Measurements from ENCODE around the gene MNDA.

The MNDA gene

DNA sequence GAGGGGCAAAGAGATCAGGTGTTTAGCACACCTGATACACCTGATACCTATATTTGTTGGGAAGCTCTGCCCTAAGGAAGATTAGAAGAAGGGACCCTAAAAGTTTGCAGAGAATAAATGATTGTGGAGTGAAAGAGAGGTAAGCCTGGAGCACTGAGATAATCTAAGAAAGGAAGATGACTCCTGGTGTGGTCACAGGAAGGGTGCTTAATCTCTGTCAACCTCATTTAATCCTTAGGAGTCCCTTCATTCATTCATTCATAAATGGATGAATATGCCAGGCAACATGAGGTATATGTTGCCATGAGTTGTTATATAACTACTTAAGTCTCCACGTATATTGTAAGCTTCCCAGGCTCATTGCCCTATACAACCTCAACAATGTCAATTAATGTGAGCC lies 16.2 kb upstream of the MNDA start:
- Histone ChIP-seq H2AFZ (ENCODE audit: low read depth, low read length) (no peak overlapping the region), H3K79me2 (ENCODE audit: insufficient read depth, low read length) (no peaks in the 10 kb centered on the region), H3K4me1 (ENCODE audit: insufficient read depth, low read length) (no peaks in the 10 kb centered on the region), H3K36me3 (ENCODE audit: insufficient read depth, low read length) (no peaks in the 10 kb centered on the region), H4K20me1 (ENCODE audit: insufficient read depth, low read length) (no peaks in the 10 kb centered on the region), H3K9ac (ENCODE audit: low read depth, low read length) (no peak overlapping the region), H3K4me3 (ENCODE audit: low read depth in 1 of 2, low read length in 2 of 2) (no peak overlapping the region), H3K27me3 (ENCODE audit: insufficient read depth, low read length, poor library complexity) (peaks cover 23% of the 10 kb centered on the region), H3K9me3 (ENCODE audit: insufficient read depth, low read length, severe bottlenecking) (no peaks in the 10 kb centered on the region), H3K27ac (ENCODE audit: low read length) (no peak overlapping the region), H3K4me2 (ENCODE audit: insufficient read depth, low read length) (no peak overlapping the region)
- TF ChIP-seq EZH2 (IDR thresholded peaks at IDR 0.05; ENCODE audit: borderline replicate concordance, low read depth, low read length, severe bottlenecking): no peak
- TF ChIP-seq CTCF (IDR thresholded peaks at IDR 0.05; ENCODE audit: borderline replicate concordance, extremely low read depth, low read length, poor library complexity, severe bottlenecking): no peak
- DNase-seq: no peak
- no peak for ATAC-seq (ENCODE audit: insufficient read depth, low read depth)

DNA sequence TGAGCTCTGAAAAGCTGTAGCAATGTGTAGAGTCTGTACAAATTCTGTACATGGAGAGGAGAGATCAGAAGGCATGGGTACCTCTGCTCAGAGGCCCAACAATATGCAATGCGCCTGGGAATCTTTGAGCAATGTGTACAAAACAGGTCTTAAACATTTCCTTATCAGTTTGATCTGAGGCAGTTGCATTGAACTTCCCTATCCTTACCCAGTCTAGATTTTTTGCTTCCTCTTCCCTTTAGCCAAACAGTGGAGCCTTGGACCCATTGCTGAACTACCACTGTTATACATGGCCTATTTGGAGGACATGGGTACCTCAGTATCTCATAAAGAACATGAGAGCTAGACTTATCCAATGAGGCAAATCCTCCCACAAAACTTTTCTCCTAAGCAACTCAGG lies 12.6 kb upstream of the MNDA start:
- H3K27ac ChIP-seq (ENCODE audit: low read length): no peak overlapping the region
- no peaks in the 10 kb centered on the region for H3K36me3 ChIP-seq (ENCODE audit: insufficient read depth, low read length)
- H2AFZ ChIP-seq (ENCODE audit: low read depth, low read length): no peak overlapping the region
- ATAC-seq (ENCODE audit: insufficient read depth, low read depth): no peak
- no peak overlapping the region for H3K9ac ChIP-seq (ENCODE audit: low read depth, low read length)
- no peaks in the 10 kb centered on the region for H3K79me2 ChIP-seq (ENCODE audit: insufficient read depth, low read length)
- peaks cover 11% of the 10 kb centered on the region for H3K27me3 ChIP-seq (ENCODE audit: insufficient read depth, low read length, poor library complexity)
- H3K4me3 ChIP-seq (ENCODE audit: low read depth in 1 of 2, low read length in 2 of 2): no peak overlapping the region
- H3K9me3 ChIP-seq (ENCODE audit: insufficient read depth, low read length, severe bottlenecking): no peaks in the 10 kb centered on the region
- no peak overlapping the region for H3K4me2 ChIP-seq (ENCODE audit: insufficient read depth, low read length)
- no peaks in the 10 kb centered on the region for H3K4me1 ChIP-seq (ENCODE audit: insufficient read depth, low read length)
- no peak for DNase-seq
- no peaks in the 10 kb centered on the region for H4K20me1 ChIP-seq (ENCODE audit: insufficient read depth, low read length)
- TF ChIP-seq EZH2 (IDR thresholded peaks at IDR 0.05; ENCODE audit: borderline replicate concordance, low read depth, low read length, severe bottlenecking): no peak
- TF ChIP-seq CTCF (IDR thresholded peaks at IDR 0.05; ENCODE audit: borderline replicate concordance, extremely low read depth, low read length, poor library complexity, severe bottlenecking): no peak

DNA sequence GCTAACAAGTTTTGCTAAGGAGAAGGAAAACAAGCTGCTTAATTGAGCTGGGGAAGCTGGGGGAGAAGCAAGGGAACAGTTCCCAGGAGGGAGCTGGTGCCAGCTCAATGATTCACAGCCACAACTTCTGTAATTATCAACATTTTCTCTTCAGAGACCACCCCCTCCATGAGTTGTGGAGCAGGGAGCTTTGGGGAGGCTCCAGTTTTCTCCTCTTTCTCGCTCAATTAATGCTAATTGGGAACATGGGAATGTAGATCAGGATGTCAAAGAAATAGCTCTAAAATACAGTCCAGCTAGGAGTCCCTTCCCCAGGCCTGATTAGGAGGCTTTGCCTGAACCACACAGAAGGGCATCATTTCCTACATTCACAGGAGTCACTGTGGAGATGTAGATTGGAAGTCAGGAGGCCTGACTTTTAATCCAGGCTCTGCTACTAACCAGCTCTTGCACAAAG lies 12.1 kb upstream of the MNDA start:
- H3K9ac ChIP-seq (ENCODE audit: low read depth, low read length): no peak overlapping the region
- no peak for TF ChIP-seq CTCF (IDR thresholded peaks at IDR 0.05; ENCODE audit: borderline replicate concordance, extremely low read depth, low read length, poor library complexity, severe bottlenecking)
- TF ChIP-seq EZH2 (IDR thresholded peaks at IDR 0.05; ENCODE audit: borderline replicate concordance, low read depth, low read length, severe bottlenecking): no peak
- peaks cover 11% of the 10 kb centered on the region for H3K27me3 ChIP-seq (ENCODE audit: insufficient read depth, low read length, poor library complexity)
- H3K4me2 ChIP-seq (ENCODE audit: insufficient read depth, low read length): no peak overlapping the region
- ATAC-seq (ENCODE audit: insufficient read depth, low read depth) (no peak), DNase-seq (no peak)
- H3K36me3 ChIP-seq (ENCODE audit: insufficient read depth, low read length): no peaks in the 10 kb centered on the region
- H3K9me3 ChIP-seq (ENCODE audit: insufficient read depth, low read length, severe bottlenecking): no peaks in the 10 kb centered on the region
- no peaks in the 10 kb centered on the region for H4K20me1 ChIP-seq (ENCODE audit: insufficient read depth, low read length)
- H3K4me3 ChIP-seq (ENCODE audit: low read depth in 1 of 2, low read length in 2 of 2): no peak overlapping the region
- no peaks in the 10 kb centered on the region for H3K4me1 ChIP-seq (ENCODE audit: insufficient read depth, low read length)
- H3K27ac ChIP-seq (ENCODE audit: low read length): no peak overlapping the region
- no peaks in the 10 kb centered on the region for H3K79me2 ChIP-seq (ENCODE audit: insufficient read depth, low read length)
- H2AFZ ChIP-seq (ENCODE audit: low read depth, low read length): no peak overlapping the region
